K562 (cell line): ENCODE data around the gene ZCWPW1.
A peak's percentile ranks its signal among the peaks of the same experiment; 100 is the strongest.
"Not testable (repeated sequence)": the region's sequence is repeated elsewhere in the genome, so short reads cannot be mapped to it uniquely, and the experiment has no call there.

Experiments used
- ETV6 ChIP-seq, 3 experiments: fragments of 150-350 bp in 1 of 3; sonication (generic) in 1 of 3; formaldehyde crosslinking in 1 of 3; IDR thresholded peaks; 2 replicates each; pipeline versions ENCODE4 v1.6.1 to v1.8.0; 2014 to 2022; ENCODE audit warnings: borderline replicate concordance in 2 of 3, low read depth in 2 of 3, antibody characterized with exemption in 1 of 3, low read length in 1 of 3, mild to moderate bottlenecking in 1 of 3, missing genetic modification reagents in 1 of 3
- HNRNPLL ChIP-seq: fragments of 200-400 bp; formaldehyde crosslinking; IDR thresholded peaks from 2 replicates; pipeline ENCODE4 v1.6.1; 2017; ENCODE audit warnings: low read length, low read depth, mild to moderate bottlenecking; ENCODE audit not compliant: poor library complexity, severe bottlenecking
- PKNOX1 ChIP-seq: fragments of 450-650 bp; IDR thresholded peaks from 2 replicates; pipeline ENCODE4 v1.6.1; 2016
- POLR2A ChIP-seq: fragments of 450-650 bp; conservative IDR thresholded peaks from 2 replicates; pipeline ENCODE4 v1.6.1; 2016
- SMAD2 ChIP-seq: fragments of 150-350 bp; IDR thresholded peaks from 2 replicates; pipeline ENCODE4 v1.6.1; 2014; ENCODE audit warnings: low read depth, mild to moderate bottlenecking, low read length
- XRCC5 ChIP-seq: fragments of 200-400 bp; formaldehyde crosslinking; IDR thresholded peaks from 2 replicates; pipeline ENCODE4 v1.6.1; 2017; ENCODE audit warnings: low read depth, mild to moderate bottlenecking, low read length
- ZBTB17 ChIP-seq: fragments of 450-650 bp; formaldehyde crosslinking; IDR thresholded peaks from 2 replicates; pipeline ENCODE4 v1.4.0; 2020; ENCODE audit warnings: mild to moderate bottlenecking

GRCh38 chr7:100382234-100382853, 46.2 kb downstream of the ZCWPW1 start:
- not testable (repeated sequence) for TF ChIP-seq POLR2A; XRCC5; ETV6 (IDR thresholded peaks at IDR 0.05; ENCODE audit: borderline replicate concordance in 1 of 2, low read depth in 2 of 2, low read length in 1 of 2); ETV6 (CRISPR knock-in tag; IDR thresholded peaks at IDR 0.05; ENCODE audit: borderline replicate concordance); ZBTB17 (CRISPR knock-in tag); SMAD2; HNRNPLL
- TF ChIP-seq PKNOX1: peak; percentile 41; the same call in 1 of the 2 replicates
